DMS153 treated with DMSO at 0.1 percent for 48 hours (cell line): ENCODE results near the gene NCEH1.
"Not testable (repeated sequence)": the region's sequence is repeated elsewhere in the genome, so short reads cannot be mapped to it uniquely, and the experiment has no call there.

Experiments
- DNase-seq: peaks from one replicate; lab custom pipeline; 2025; ENCODE audit not compliant: unreplicated experiment; lab: John Stamatoyannopoulos, UW

The NCEH1 gene

GRCh38 chr3:172614340-172615274 lies 96.3 kb downstream of the NCEH1 start:
- DNase-seq: no peak

GRCh38 chr3:172613845-172614244 lies 97.0 kb downstream of the NCEH1 start:
- no peak for DNase-seq

GRCh38 chr3:172612871-172613678 lies 97.8 kb downstream of the NCEH1 start:
- DNase-seq: no peak

GRCh38 chr3:172609750-172610149 lies 101.1 kb downstream of the NCEH1 start:
- no peak for DNase-seq

- no peak for DNase-seq
Observed at GRCh38 chr3:172608575-172608974, 102.3 kb downstream of the NCEH1 start.

- DNase-seq: peak; percentile 24
Observed at GRCh38 chr3:172607305-172608121, 103.4 kb downstream of the NCEH1 start.

GRCh38 chr3:172606021-172606420 lies 104.8 kb downstream of the NCEH1 start:
- DNase-seq: no peak

- DNase-seq: no peak
Observed at GRCh38 chr3:172604895-172605646, 105.8 kb downstream of the NCEH1 start.

GRCh38 chr3:172601066-172601832 lies 109.6 kb downstream of the NCEH1 start:
- DNase-seq: no peak

GRCh38 chr3:172600644-172601065 lies 110.2 kb downstream of the NCEH1 start:
- no peak for DNase-seq

- DNase-seq: no peak
Observed at GRCh38 chr3:172598904-172599303, 112.0 kb downstream of the NCEH1 start.

- DNase-seq: no peak
Observed at GRCh38 chr3:172596394-172596706, 114.5 kb downstream of the NCEH1 start.

GRCh38 chr3:172595664-172596393 lies 115.0 kb downstream of the NCEH1 start:
- DNase-seq: peak; percentile 58

GRCh38 chr3:172594900-172595663 lies 115.8 kb downstream of the NCEH1 start:
- not testable (repeated sequence) for DNase-seq

- no peak for DNase-seq
Observed at GRCh38 chr3:172592898-172593669, 117.8 kb downstream of the NCEH1 start.

GRCh38 chr3:172591876-172592771 lies 118.7 kb downstream of the NCEH1 start:
- no peak for DNase-seq
